Fibroblast of lung (primary cell): ENCODE data around the gene EPS8L1. TPM values are rescaled to one million over a fixed set of nuclear protein-coding genes. Genes with fewer than 3 reads are reported as not detected.

Experiments
- DNase-seq, 2 donors: peaks; one replicate each; pipeline versions ENCODE4 v3.0.0 to v3.0.0-alpha.2; 2010; ENCODE audit warnings: low read depth in 2 of 2
- H2AFZ ChIP-seq: 2 replicates; pipeline ENCODE4 v1.5.1; 2012; ENCODE audit warnings: low read length, control low read depth, inconsistent platforms
- H3K27ac ChIP-seq: 2 replicates; pipeline ENCODE4 v1.5.1; 2011; ENCODE audit warnings: low read length, control low read depth; ENCODE audit not compliant: insufficient read depth
- H3K27me3 ChIP-seq: 2 replicates; pipeline ENCODE4 v1.5.1; 2011; ENCODE audit warnings: mild to moderate bottlenecking, low read length; ENCODE audit not compliant: control insufficient read depth, insufficient read depth
- H3K36me3 ChIP-seq: 2 replicates; pipeline ENCODE4 v1.5.1; 2011; ENCODE audit warnings: low read length; ENCODE audit not compliant: control insufficient read depth, insufficient read depth
- H3K4me1 ChIP-seq: 2 replicates; pipeline ENCODE4 v1.5.1; 2011; ENCODE audit warnings: low read length; ENCODE audit not compliant: control insufficient read depth, insufficient read depth; ENCODE audit errors: extremely low read depth
- H3K4me2 ChIP-seq: 2 replicates; pipeline ENCODE4 v1.5.1; 2011; ENCODE audit warnings: low read length, control low read depth; ENCODE audit not compliant: insufficient read depth; ENCODE audit errors: extremely low read depth
- H3K4me3 ChIP-seq, 4 experiments: fragments of 200-600 bp in 1 of 4; sonication (generic) in 1 of 4; replicated peaks in 1 of 4; 2 replicates each; pipeline ENCODE4 v1.5.1; 2011 to 2016; ENCODE audit warnings: low read length in 4 of 4, low read depth in 3 of 4, mild to moderate bottlenecking in 3 of 4, control low read depth in 2 of 4, inconsistent platforms in 1 of 4, mixed read lengths in 1 of 4; ENCODE audit not compliant: insufficient read depth in 1 of 4; ENCODE audit errors: control extremely low read depth in 1 of 4
- H3K79me2 ChIP-seq: 2 replicates; pipeline ENCODE4 v1.5.1; 2012; ENCODE audit warnings: mild to moderate bottlenecking, low read length, inconsistent platforms; ENCODE audit not compliant: control insufficient read depth, insufficient read depth
- H3K9ac ChIP-seq: 2 replicates; pipeline ENCODE4 v1.5.1; 2011; ENCODE audit warnings: mild to moderate bottlenecking, low read length, control low read depth; ENCODE audit not compliant: insufficient read depth
- H3K9me3 ChIP-seq: 2 replicates; pipeline ENCODE4 v1.5.1; 2012; ENCODE audit warnings: low read depth, low read length; ENCODE audit not compliant: control insufficient read depth, insufficient read depth
- H4K20me1 ChIP-seq: 2 replicates; pipeline ENCODE4 v1.5.1; 2011; ENCODE audit warnings: low read length; ENCODE audit not compliant: control insufficient read depth, insufficient read depth; ENCODE audit errors: extremely low read depth
- CTCF ChIP-seq, 2 donors: IDR thresholded peaks in 1 of 2; conservative IDR thresholded peaks in 1 of 2; 1 replicate in 1 of 2; 2 replicates in 1 of 2; pipeline ENCODE4 v1.5.1; 2011 to 2012; ENCODE audit warnings: low read length in 2 of 2, control low read depth in 1 of 2, inconsistent platforms in 1 of 2, low read depth in 1 of 2, mild to moderate bottlenecking in 1 of 2
- EZH2 ChIP-seq: IDR thresholded peaks from 2 replicates; pipeline ENCODE4 v1.5.1; 2012; ENCODE audit warnings: low read length, control low read depth, mild to moderate bottlenecking; ENCODE audit errors: missing control alignments
- polyA plus RNA-seq, 2 donors: library from polyadenylated mRNA; depleted of rRNA in 1 of 2; stranded (reverse) in 1 of 2; unstranded in 1 of 2; fragments of >200 nt; gene quantifications; 2 replicates each; pipeline ENCODE4 v1.2.1, GENCODE V29; 2011 to 2012; ENCODE audit warnings: missing spikeins in 1 of 2
- total RNA-seq: library from RNA; depleted of rRNA; stranded (reverse); fragments of >200 nt; gene quantifications from 2 replicates; pipeline ENCODE4 v1.2.1, GENCODE V29; 2014

The EPS8L1 gene
- total and polyA plus RNA-seq, 2 donors (not counting 1 experiment from before 2014, with no cell fraction given): 0.17 to 1.9 TPM

DNA sequence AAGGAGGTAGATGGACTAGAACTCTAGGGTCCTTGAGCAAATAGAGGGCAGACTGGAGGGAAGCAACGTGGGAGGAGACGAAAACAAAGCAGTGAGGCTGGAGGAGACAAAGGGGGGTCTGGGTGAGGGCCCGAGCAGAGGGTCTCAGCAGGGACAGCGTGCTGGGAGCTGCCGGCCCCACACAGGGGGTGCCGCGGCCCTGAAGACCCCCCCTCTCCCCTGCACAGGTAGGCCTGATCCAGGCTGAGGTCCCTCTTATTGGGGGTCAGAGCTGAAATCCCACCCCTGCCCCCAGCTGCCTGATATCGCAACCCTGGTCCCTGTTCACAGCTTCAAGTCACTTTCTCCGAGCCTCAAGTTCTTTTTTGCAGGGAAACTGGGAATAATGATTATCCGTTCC is 8.7 kb downstream of the EPS8L1 start:
- H3K27me3 ChIP-seq: peaks cover 31% of the 10 kb centered on the region
- H3K79me2 ChIP-seq: no peaks in the 10 kb centered on the region
- no peak overlapping the region for H3K4me2 ChIP-seq
- H4K20me1 ChIP-seq: peaks cover 2% of the 10 kb centered on the region
- H3K4me1 ChIP-seq: peaks cover 9% of the 10 kb centered on the region
- TF ChIP-seq EZH2 (no peak), CTCF (conservative IDR thresholded peaks at IDR 0.05 in 1 of 2, IDR thresholded peaks at IDR 0.05 in 1 of 2; ENCODE audit: low read depth in 1 of 2, low read length in 2 of 2) (no peak)
- H3K9ac ChIP-seq: no peak overlapping the region
- DNase-seq: no peak
- H3K27ac ChIP-seq: no peak overlapping the region
- no peak overlapping the region for H2AFZ ChIP-seq
- H3K9me3 ChIP-seq: no peaks in the 10 kb centered on the region
- peaks cover 1% of the 10 kb centered on the region for H3K36me3 ChIP-seq
- no peak overlapping the region for H3K4me3 ChIP-seq

DNA sequence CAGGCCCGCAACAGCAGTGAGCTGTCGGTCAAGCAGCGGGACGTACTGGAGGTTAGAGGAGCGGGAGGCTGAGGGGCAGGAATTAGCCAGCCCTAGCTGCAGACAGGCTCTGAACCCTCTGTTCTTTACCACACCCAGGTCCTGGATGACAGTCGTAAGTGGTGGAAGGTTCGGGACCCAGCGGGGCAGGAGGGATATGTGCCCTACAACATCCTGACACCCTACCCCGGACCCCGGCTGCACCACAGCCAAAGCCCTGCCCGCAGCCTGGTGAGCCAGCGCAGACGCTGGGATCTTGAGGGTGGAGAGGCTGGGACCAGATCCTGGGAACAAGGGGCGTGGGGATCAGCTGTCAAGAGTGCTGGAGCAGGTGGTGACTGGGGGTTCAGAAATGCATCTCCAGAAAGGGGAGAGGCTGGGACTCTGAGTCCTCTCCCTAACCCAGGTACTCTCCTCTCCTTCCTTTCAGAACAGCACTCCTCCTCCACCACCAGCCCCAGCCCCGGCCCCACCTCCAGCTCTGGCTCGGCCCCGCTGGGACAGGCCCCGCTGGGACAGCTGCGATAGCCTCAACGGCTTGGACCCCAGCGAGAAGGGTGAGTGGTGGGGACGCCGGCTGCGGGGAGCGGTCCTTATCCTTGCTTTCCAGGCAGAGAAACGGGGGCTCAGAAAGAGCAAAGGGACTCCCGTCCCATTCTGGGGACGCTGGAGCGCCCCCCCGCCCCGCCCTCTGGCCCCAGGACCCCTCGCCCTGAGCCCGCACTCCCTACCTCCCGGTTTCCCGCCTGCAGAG is 10.4 kb downstream of the EPS8L1 start:
- no peak for DNase-seq
- Histone ChIP-seq H2AFZ (no peak overlapping the region), H4K20me1 (peaks cover 2% of the 10 kb centered on the region), H3K27me3 (peaks cover 31% of the 10 kb centered on the region), H3K9me3 (no peaks in the 10 kb centered on the region), H3K9ac (no peak overlapping the region), H3K4me2 (peak overlapping the region; percentile 73), H3K4me3 (peak overlapping the region in 1 of 4 experiments; percentile 62), H3K79me2 (no peaks in the 10 kb centered on the region), H3K36me3 (peaks cover 8% of the 10 kb centered on the region), H3K4me1 (peaks cover 9% of the 10 kb centered on the region), H3K27ac (no peak overlapping the region)
- no peak for TF ChIP-seq CTCF (conservative IDR thresholded peaks at IDR 0.05 in 1 of 2, IDR thresholded peaks at IDR 0.05 in 1 of 2; ENCODE audit: low read depth in 1 of 2, low read length in 2 of 2)
- peak; percentile 58 for TF ChIP-seq EZH2

- Histone ChIP-seq H4K20me1 (peaks cover 2% of the 10 kb centered on the region), H3K9ac (peak overlapping the region; percentile 46)
These were observed 11.3 kb downstream of the EPS8L1 start for GRCh38 chr19:55086730-55087541.

More at GRCh38 chr19:55086730-55087541, 11.3 kb downstream of the EPS8L1 start:
- Histone ChIP-seq H3K27me3 (peaks cover 27% of the 10 kb centered on the region), H3K9me3 (no peaks in the 10 kb centered on the region), H3K36me3 (peaks cover 11% of the 10 kb centered on the region), H3K4me3 (peak overlapping the region; percentile 53 to 62 (median 59)), H3K4me1 (peaks cover 9% of the 10 kb centered on the region), H3K4me2 (peak overlapping the region; percentile 73), H2AFZ (peak overlapping the region; percentile 35), H3K79me2 (no peaks in the 10 kb centered on the region), H3K27ac (no peak overlapping the region)
- peak; percentile 89 to 92 for DNase-seq
- TF ChIP-seq CTCF (conservative IDR thresholded peaks at IDR 0.05 in 1 of 2, IDR thresholded peaks at IDR 0.05 in 1 of 2; ENCODE audit: low read depth in 1 of 2, low read length in 2 of 2): no peak
- no peak for TF ChIP-seq EZH2
